ENCODE results near the gene MAPK13.

DNA sequence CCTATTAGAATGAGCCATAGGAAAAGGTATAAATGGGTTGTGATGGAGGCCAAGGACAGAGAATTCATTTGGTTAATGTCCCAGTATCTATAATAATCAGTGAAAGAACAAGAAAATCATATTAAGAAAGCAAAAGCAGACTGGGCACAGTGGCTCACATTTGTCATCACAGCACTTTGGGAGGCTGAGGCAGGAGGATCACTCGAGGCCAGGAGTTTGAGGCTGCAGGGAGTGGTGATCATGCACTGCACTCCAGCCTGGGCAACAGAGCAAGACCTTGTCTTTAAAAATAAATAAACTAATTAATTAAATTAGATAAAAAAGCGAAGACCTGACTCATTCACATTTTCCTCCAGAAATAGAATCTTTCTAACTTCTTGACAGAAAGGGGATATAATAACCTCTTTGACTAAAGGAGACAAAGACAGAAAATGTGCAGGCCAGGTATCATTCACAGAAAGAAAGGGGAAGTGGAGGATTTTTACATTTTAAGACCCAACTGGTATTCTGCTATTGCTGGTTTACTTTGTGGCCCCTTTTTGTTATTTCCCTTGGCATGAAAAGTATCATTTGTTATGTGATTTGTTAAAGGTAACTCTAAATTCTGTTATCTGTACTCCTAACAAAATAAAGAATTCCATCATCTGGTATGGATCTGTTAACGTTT, 31.9 kb upstream of the MAPK13 start:
- no peak for TF ChIP-seq POLR2A (IDR thresholded peaks at IDR 0.05; ENCODE audit: low read depth, low read length)
- no peak for TF ChIP-seq POLR2AphosphoS5 (IDR thresholded peaks at IDR 0.05; ENCODE audit: low read depth, low read length)
- TF ChIP-seq TAF1 (IDR thresholded peaks at IDR 0.05; ENCODE audit: borderline replicate concordance, low read depth, low read length): no peak

Measured in GM12892 (cell line).